ENCODE results near the gene RHO.

The RHO gene

GRCh38 chr3:129569856-129570255 is 41.4 kb downstream of the RHO start:
- no peaks in the 10 kb centered on the region for H3K36me3 ChIP-seq (ENCODE audit: insufficient read depth)
- no peak for TF ChIP-seq CTCF (conservative IDR thresholded peaks at IDR 0.05; ENCODE audit: low read depth, low read length)
- H3K79me2 ChIP-seq (ENCODE audit: insufficient read depth, low read depth) = no peaks in the 10 kb centered on the region
- H4K20me1 ChIP-seq (ENCODE audit: insufficient read depth) = no peaks in the 10 kb centered on the region
- no peak overlapping the region for H3K27ac ChIP-seq
- H3K4me1 ChIP-seq (ENCODE audit: low read depth, poor library complexity, severe bottlenecking) = peaks cover 1% of the 10 kb centered on the region
- H3K4me2 ChIP-seq = no peak overlapping the region
- H3K9ac ChIP-seq = no peak overlapping the region
- no peaks in the 10 kb centered on the region for H3K27me3 ChIP-seq (ENCODE audit: insufficient read depth, low read depth)
- H2AFZ ChIP-seq (ENCODE audit: low read depth) = no peak overlapping the region
- H3K4me3 ChIP-seq (IDR thresholded peaks at IDR 0.05; ENCODE audit: insufficient read depth, low read depth, low read length) = no peak overlapping the region

- no peak overlapping the region for H3K4me2 ChIP-seq
- TF ChIP-seq CTCF (conservative IDR thresholded peaks at IDR 0.05; ENCODE audit: low read depth, low read length) = no peak
- H3K79me2 ChIP-seq (ENCODE audit: insufficient read depth, low read depth) = no peaks in the 10 kb centered on the region
- H4K20me1 ChIP-seq (ENCODE audit: insufficient read depth) = no peaks in the 10 kb centered on the region
- H3K4me3 ChIP-seq (IDR thresholded peaks at IDR 0.05; ENCODE audit: insufficient read depth, low read depth, low read length) = no peak overlapping the region
- no peak overlapping the region for H2AFZ ChIP-seq (ENCODE audit: low read depth)
- no peaks in the 10 kb centered on the region for H3K36me3 ChIP-seq (ENCODE audit: insufficient read depth)
- no peaks in the 10 kb centered on the region for H3K27me3 ChIP-seq (ENCODE audit: insufficient read depth, low read depth)
- peaks cover 22% of the 10 kb centered on the region for H3K4me1 ChIP-seq (ENCODE audit: low read depth, poor library complexity, severe bottlenecking)
- no peak overlapping the region for H3K27ac ChIP-seq
- H3K9ac ChIP-seq = no peak overlapping the region
These were observed 43.4 kb downstream of the RHO start for GRCh38 chr3:129571605-129572547.

- H3K4me3 ChIP-seq (IDR thresholded peaks at IDR 0.05; ENCODE audit: insufficient read depth, low read depth, low read length) = no peak overlapping the region
- H3K79me2 ChIP-seq (ENCODE audit: insufficient read depth, low read depth) = no peaks in the 10 kb centered on the region
- no peak overlapping the region for H3K9ac ChIP-seq
- no peaks in the 10 kb centered on the region for H4K20me1 ChIP-seq (ENCODE audit: insufficient read depth)
- no peaks in the 10 kb centered on the region for H3K36me3 ChIP-seq (ENCODE audit: insufficient read depth)
- no peaks in the 10 kb centered on the region for H3K27me3 ChIP-seq (ENCODE audit: insufficient read depth, low read depth)
- H3K27ac ChIP-seq = no peak overlapping the region
- TF ChIP-seq CTCF (conservative IDR thresholded peaks at IDR 0.05; ENCODE audit: low read depth, low read length) = no peak
- no peak overlapping the region for H3K4me2 ChIP-seq
- peaks cover 29% of the 10 kb centered on the region for H3K4me1 ChIP-seq (ENCODE audit: low read depth, poor library complexity, severe bottlenecking)
- no peak overlapping the region for H2AFZ ChIP-seq (ENCODE audit: low read depth)
These were observed 44.2 kb downstream of the RHO start for GRCh38 chr3:129572603-129573002.

GRCh38 chr3:129573493-129573892 is 45.1 kb downstream of the RHO start:
- Histone ChIP-seq H3K36me3 (ENCODE audit: insufficient read depth) (no peaks in the 10 kb centered on the region), H3K27ac (no peak overlapping the region), H3K4me2 (no peak overlapping the region), H3K79me2 (ENCODE audit: insufficient read depth, low read depth) (no peaks in the 10 kb centered on the region), H4K20me1 (ENCODE audit: insufficient read depth) (no peaks in the 10 kb centered on the region), H3K9ac (no peak overlapping the region), H3K4me1 (ENCODE audit: low read depth, poor library complexity, severe bottlenecking) (peaks cover 38% of the 10 kb centered on the region), H3K27me3 (ENCODE audit: insufficient read depth, low read depth) (no peaks in the 10 kb centered on the region), H2AFZ (ENCODE audit: low read depth) (no peak overlapping the region), H3K4me3 (IDR thresholded peaks at IDR 0.05; ENCODE audit: insufficient read depth, low read depth, low read length) (no peak overlapping the region)
- TF ChIP-seq CTCF (conservative IDR thresholded peaks at IDR 0.05; ENCODE audit: low read depth, low read length) = no peak

Data from KMS-11 (cell line).